NCI-H82 treated with DMSO at 0.1 percent for 48 hours (cell line): ENCODE data around the gene POLR2E.
A peak's percentile ranks its signal among the peaks of the same experiment; 100 is the strongest.
"Not testable (repeated sequence)": the region's sequence is repeated elsewhere in the genome, so short reads cannot be mapped to it uniquely, and the experiment has no call there.

ENCODE experiments used
- DNase-seq: peaks from one replicate; lab custom pipeline; 2025; ENCODE audit not compliant: unreplicated experiment; lab: John Stamatoyannopoulos, UW

POLR2E gene

GRCh38 chr19:1094978-1095701 is at the start of gene POLR2E:
Gene POLR2E, minus strand, starts transcription at chr19:1095375. Its CDS starts 60 bp downstream, at chr19:1095315.
- peak; percentile 85 for DNase-seq

- no peak for DNase-seq
These were observed 49.6 kb upstream of the POLR2E start for GRCh38 chr19:1144741-1145140.

- DNase-seq: no peak
These were observed 48.7 kb upstream of the POLR2E start for GRCh38 chr19:1143828-1144399.

- DNase-seq: no peak
These were observed 46.8 kb upstream of the POLR2E start for GRCh38 chr19:1141944-1142343.

GRCh38 chr19:1140272-1141027 is 45.3 kb upstream of the POLR2E start:
- no peak for DNase-seq

GRCh38 chr19:1139126-1139525 is 44.0 kb upstream of the POLR2E start:
- no peak for DNase-seq

- no peak for DNase-seq
These were observed 42.9 kb upstream of the POLR2E start for GRCh38 chr19:1138121-1138520.

GRCh38 chr19:1136621-1137317 is 41.6 kb upstream of the POLR2E start:
- no peak for DNase-seq

GRCh38 chr19:1136201-1136600 is 41.0 kb upstream of the POLR2E start:
- no peak for DNase-seq

GRCh38 chr19:1135454-1135853 is 40.3 kb upstream of the POLR2E start:
- DNase-seq: no peak

- DNase-seq: no peak
These were observed 39.3 kb upstream of the POLR2E start for GRCh38 chr19:1134431-1134830.

GRCh38 chr19:1133471-1133929 is 38.3 kb upstream of the POLR2E start:
- DNase-seq: no peak

- DNase-seq: no peak
These were observed 37.6 kb upstream of the POLR2E start for GRCh38 chr19:1132552-1133383.

- no peak for DNase-seq
These were observed 36.8 kb upstream of the POLR2E start for GRCh38 chr19:1131718-1132551.

GRCh38 chr19:1130771-1131717 is 35.9 kb upstream of the POLR2E start:
- DNase-seq: no peak

- DNase-seq: no peak
These were observed 34.4 kb upstream of the POLR2E start for GRCh38 chr19:1129535-1129934.

GRCh38 chr19:1129084-1129483 is 33.9 kb upstream of the POLR2E start:
- not testable (repeated sequence) for DNase-seq

GRCh38 chr19:1128106-1128505 is 32.9 kb upstream of the POLR2E start:
- no peak for DNase-seq
